SU-DHL-6 (cell line): Measurements from ENCODE around the gene FLYWCH1.
"Not testable (repeated sequence)": the region's sequence is repeated elsewhere in the genome, so short reads cannot be mapped to it uniquely, and the experiment has no call there.

Experiments used
- H2AFZ ChIP-seq: fragments of 200-600 bp; sonication (generic); 2 replicates; pipeline ENCODE4 v1.6.1; 2014; ENCODE audit warnings: low read depth, mild to moderate bottlenecking, moderate library complexity, mixed read lengths, antibody characterized with exemption, low read length; ENCODE audit not compliant: severe bottlenecking
- H3F3A ChIP-seq: fragments of 200-600 bp; shearing (Covaris generic); 2 replicates; pipeline ENCODE4 v1.6.0; 2016; ENCODE audit warnings: antibody characterized with exemption, mild to moderate bottlenecking; ENCODE audit not compliant: insufficient read depth
- H3K27ac ChIP-seq: fragments of 200-600 bp; sonication (generic); 2 replicates; pipeline ENCODE4 v1.5.1; 2016; ENCODE audit warnings: low read depth, mild to moderate bottlenecking, low read length, moderate library complexity, mixed read lengths
- H3K27me3 ChIP-seq: fragments of 200-600 bp; sonication (generic), shearing (Covaris generic); 2 replicates; pipeline ENCODE4 v1.6.0; 2014; ENCODE audit warnings: mild to moderate bottlenecking, low read length
- H3K36me3 ChIP-seq: fragments of 200-600 bp; sonication (generic); 2 replicates; pipeline ENCODE4 v1.6.1; 2014; ENCODE audit warnings: mild to moderate bottlenecking, low read length, mixed read lengths
- H3K4me2 ChIP-seq: fragments of 300-600, 200-600 bp; shearing (Covaris generic), sonication (generic); 2 replicates; pipeline ENCODE4 v1.6.0; 2014; ENCODE audit warnings: low read length, low read depth, mild to moderate bottlenecking; ENCODE audit not compliant: poor library complexity, severe bottlenecking
- H3K4me3 ChIP-seq: fragments of 200-600 bp; sonication (generic); 2 replicates; pipeline ENCODE4 v1.5.1; 2014; ENCODE audit warnings: antibody characterized with exemption, low read length, mild to moderate bottlenecking, mixed read lengths; ENCODE audit not compliant: insufficient read depth, poor library complexity, severe bottlenecking
- H3K79me2 ChIP-seq: fragments of 200-600 bp; sonication (generic); 2 replicates; pipeline ENCODE4 v1.6.1; 2014; ENCODE audit warnings: mild to moderate bottlenecking, low read length, moderate library complexity; ENCODE audit not compliant: insufficient read depth
- H3K9ac ChIP-seq: fragments of 200-600 bp; sonication (generic); 2 replicates; pipeline ENCODE4 v1.7.0; 2014; ENCODE audit warnings: mild to moderate bottlenecking, low read length
- H3K9me2 ChIP-seq: fragments of 200-600 bp; sonication (generic); replicated peaks from 2 replicates; pipeline ENCODE4 v1.6.1; 2014; ENCODE audit warnings: low read length; ENCODE audit not compliant: insufficient read depth
- H3K9me3 ChIP-seq: fragments of 200-600 bp; sonication (generic); 2 replicates; pipeline ENCODE4 v1.6.1; 2014; ENCODE audit warnings: low read length, mixed read lengths; ENCODE audit not compliant: insufficient read depth
- H4K20me1 ChIP-seq: fragments of 200-600 bp; sonication (generic); 2 replicates; pipeline ENCODE4 v1.6.1; 2014; ENCODE audit warnings: low read depth, mild to moderate bottlenecking, antibody characterized with exemption, low read length, moderate library complexity, mixed read lengths
- CTCF ChIP-seq: fragments of 200-600 bp; sonication (generic); IDR thresholded peaks from one replicate; pipeline ENCODE4 v1.5.1; 2017; ENCODE audit warnings: antibody characterized with exemption, mild to moderate bottlenecking, low read length, moderate library complexity; ENCODE audit not compliant: insufficient read depth, poor library complexity, severe bottlenecking
- EZH2phosphoT487 ChIP-seq: fragments of 200-600 bp; sonication (generic), shearing (Covaris generic); conservative IDR thresholded peaks from 2 replicates; pipeline ENCODE4 v1.6.1; 2018; ENCODE audit warnings: mild to moderate bottlenecking, antibody characterized with exemption, low read length, moderate library complexity, mixed read lengths

Gene FLYWCH1

GRCh38 chr16:2930236-2930635, 18.5 kb downstream of the FLYWCH1 start:
- Histone ChIP-seq H4K20me1 (no peaks in the 10 kb centered on the region), H3K9me3 (no peaks in the 10 kb centered on the region), H2AFZ (no peak overlapping the region), H3K27ac (no peak overlapping the region), H3K27me3 (no peaks in the 10 kb centered on the region), H3K79me2 (no peaks in the 10 kb centered on the region), H3K9me2 (no peaks in the 10 kb centered on the region), H3K4me3 (no peak overlapping the region), H3F3A (no peaks in the 10 kb centered on the region), H3K4me2 (no peak overlapping the region), H3K9ac (no peak overlapping the region), H3K36me3 (no peaks in the 10 kb centered on the region)
- TF ChIP-seq CTCF: no peak
- no peak for TF ChIP-seq EZH2phosphoT487

- not testable (repeated sequence) for H3K27me3 ChIP-seq, H3K9me2 ChIP-seq, H3F3A ChIP-seq, H3K9ac ChIP-seq, H3K36me3 ChIP-seq, H3K27ac ChIP-seq, H3K79me2 ChIP-seq, H3K9me3 ChIP-seq, H3K4me3 ChIP-seq, H2AFZ ChIP-seq, H3K4me2 ChIP-seq, H4K20me1 ChIP-seq
Measured at GRCh38 chr16:2931231-2931914, 19.6 kb downstream of the FLYWCH1 start.

GRCh38 chr16:2933136-2933535, 21.4 kb downstream of the FLYWCH1 start:
- H3K36me3 ChIP-seq: no peaks in the 10 kb centered on the region

More at GRCh38 chr16:2933136-2933535, 21.4 kb downstream of the FLYWCH1 start:
- H3K9me3 ChIP-seq: no peaks in the 10 kb centered on the region
- no peak overlapping the region for H3K27ac ChIP-seq
- H3K9me2 ChIP-seq: no peaks in the 10 kb centered on the region
- no peak overlapping the region for H2AFZ ChIP-seq
- no peak overlapping the region for H3K9ac ChIP-seq
- H3K4me3 ChIP-seq: no peak overlapping the region
- H4K20me1 ChIP-seq: no peaks in the 10 kb centered on the region
- no peak overlapping the region for H3K4me2 ChIP-seq
- H3K79me2 ChIP-seq: no peaks in the 10 kb centered on the region
- H3F3A ChIP-seq: no peaks in the 10 kb centered on the region
- H3K27me3 ChIP-seq: no peaks in the 10 kb centered on the region
- TF ChIP-seq CTCF (no peak), EZH2phosphoT487 (no peak)
